Right atrium auricular region (tissue), 2 donors: ENCODE results near the gene ST7. TPM values are rescaled to one million over a fixed set of nuclear protein-coding genes. Genes with fewer than 3 reads are reported as not detected.

Experiments
- DNase-seq: peaks from one replicate; pipeline ENCODE4 v3.0.0-alpha.2; 2019; ENCODE audit warnings: low spot score
- H3K27ac ChIP-seq, 2 donors: fragments of 200-600 bp; sonication (generic); 1 replicate in 1 of 2; 2 replicates in 1 of 2; pipeline ENCODE4 v1.5.1; 2016 to 2019
- H3K27me3 ChIP-seq, 2 donors: fragments of 200-600 bp; sonication (generic); one replicate each; pipeline versions ENCODE4 v1.5.1 to v1.6.0; 2017 to 2019
- H3K36me3 ChIP-seq: fragments of 200-600 bp; sonication (generic); one replicate; pipeline ENCODE4 v1.5.1; 2016
- H3K4me1 ChIP-seq, 2 donors: fragments of 200-600 bp; sonication (generic); one replicate each; pipeline versions ENCODE4 v1.5.1 to v1.6.0; 2017 to 2019
- H3K4me3 ChIP-seq, 2 donors: fragments of 200-600 bp; sonication (generic); 1 replicate in 1 of 2; 2 replicates in 1 of 2; pipeline ENCODE4 v1.5.1; 2017 to 2019; ENCODE audit warnings: mild to moderate bottlenecking in 1 of 2, moderate library complexity in 1 of 2
- H3K9me3 ChIP-seq, 2 donors: fragments of 200-600 bp; sonication (generic); one replicate each; pipeline ENCODE4 v1.5.1; 2019
- total RNA-seq, 2 donors: library from RNA; depleted of rRNA; stranded (reverse); fragments of >200 nt; gene quantifications; one replicate each; pipeline ENCODE4 v1.1.0, GENCODE V29; 2016
- TF ChIP-seq, protein P1 (sequence below), 2 donors: fragments of 200-600 bp; sonication (generic); IDR thresholded peaks; one replicate each; pipeline ENCODE4 v1.5.1; 2019; ENCODE audit warnings: antibody characterized with exemption in 2 of 2

The ST7 gene
- total RNA-seq, 2 donors from 2014 or later = 45.4 to 48.1 TPM

DNA sequence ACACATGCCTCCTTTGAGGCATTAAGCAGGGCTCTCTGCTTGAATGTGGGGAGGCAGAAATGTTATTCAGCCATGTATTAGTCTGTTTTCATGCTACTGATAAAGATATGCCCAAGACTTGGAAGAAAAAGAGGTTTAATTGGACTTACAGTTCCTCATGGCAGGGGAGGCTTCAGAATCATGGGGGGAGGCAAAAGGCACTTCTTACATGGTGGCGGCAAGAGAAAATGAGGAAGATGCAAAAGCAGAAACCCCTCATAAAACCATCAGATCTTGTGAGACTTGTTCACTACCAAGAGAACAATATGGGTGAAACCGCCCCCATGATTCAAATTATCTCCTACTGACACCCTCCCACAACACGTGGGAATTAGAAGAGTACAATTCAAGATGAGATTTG, 37.9 kb downstream of the ST7 start:
- DNase-seq = no peak
- H3K27ac ChIP-seq = no peak overlapping the region
- H3K4me1 ChIP-seq = no peaks in the 10 kb centered on the region
- TF ChIP-seq, protein P1, sequence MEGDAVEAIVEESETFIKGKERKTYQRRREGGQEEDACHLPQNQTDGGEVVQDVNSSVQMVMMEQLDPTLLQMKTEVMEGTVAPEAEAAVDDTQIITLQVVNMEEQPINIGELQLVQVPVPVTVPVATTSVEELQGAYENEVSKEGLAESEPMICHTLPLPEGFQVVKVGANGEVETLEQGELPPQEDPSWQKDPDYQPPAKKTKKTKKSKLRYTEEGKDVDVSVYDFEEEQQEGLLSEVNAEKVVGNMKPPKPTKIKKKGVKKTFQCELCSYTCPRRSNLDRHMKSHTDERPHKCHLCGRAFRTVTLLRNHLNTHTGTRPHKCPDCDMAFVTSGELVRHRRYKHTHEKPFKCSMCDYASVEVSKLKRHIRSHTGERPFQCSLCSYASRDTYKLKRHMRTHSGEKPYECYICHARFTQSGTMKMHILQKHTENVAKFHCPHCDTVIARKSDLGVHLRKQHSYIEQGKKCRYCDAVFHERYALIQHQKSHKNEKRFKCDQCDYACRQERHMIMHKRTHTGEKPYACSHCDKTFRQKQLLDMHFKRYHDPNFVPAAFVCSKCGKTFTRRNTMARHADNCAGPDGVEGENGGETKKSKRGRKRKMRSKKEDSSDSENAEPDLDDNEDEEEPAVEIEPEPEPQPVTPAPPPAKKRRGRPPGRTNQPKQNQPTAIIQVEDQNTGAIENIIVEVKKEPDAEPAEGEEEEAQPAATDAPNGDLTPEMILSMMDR (IDR thresholded peaks at IDR 0.05) = no peak
- no peaks in the 10 kb centered on the region for H3K36me3 ChIP-seq
- H3K27me3 ChIP-seq = no peaks in the 10 kb centered on the region
- no peak overlapping the region for H3K4me3 ChIP-seq
- no peaks in the 10 kb centered on the region for H3K9me3 ChIP-seq

DNA sequence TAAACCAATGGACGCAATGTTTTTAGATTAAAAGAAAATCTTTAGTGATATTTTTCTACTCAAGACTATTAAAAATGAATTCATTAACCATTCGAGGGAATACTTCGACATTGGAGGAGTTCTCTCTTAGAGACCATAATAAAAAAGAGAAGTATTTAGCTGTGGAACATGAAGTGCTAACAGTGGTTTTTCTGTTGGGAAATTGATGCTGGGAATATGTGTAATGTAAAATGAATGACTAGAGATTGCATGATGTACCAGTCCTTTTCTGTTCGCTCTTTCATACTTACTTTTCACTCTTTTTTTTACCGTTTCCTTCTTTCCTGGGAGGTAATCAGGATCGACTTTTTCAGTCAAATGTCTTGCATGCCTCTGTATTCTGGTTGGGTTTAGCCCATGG, 41.3 kb downstream of the ST7 start:
- H3K36me3 ChIP-seq = no peaks in the 10 kb centered on the region
- no peak overlapping the region for H3K4me3 ChIP-seq
- no peaks in the 10 kb centered on the region for H3K27me3 ChIP-seq
- H3K9me3 ChIP-seq = no peaks in the 10 kb centered on the region
- TF ChIP-seq, protein P1 (IDR thresholded peaks at IDR 0.05) = no peak
- H3K4me1 ChIP-seq = no peaks in the 10 kb centered on the region
- DNase-seq = no peak
- H3K27ac ChIP-seq = no peak overlapping the region

DNA sequence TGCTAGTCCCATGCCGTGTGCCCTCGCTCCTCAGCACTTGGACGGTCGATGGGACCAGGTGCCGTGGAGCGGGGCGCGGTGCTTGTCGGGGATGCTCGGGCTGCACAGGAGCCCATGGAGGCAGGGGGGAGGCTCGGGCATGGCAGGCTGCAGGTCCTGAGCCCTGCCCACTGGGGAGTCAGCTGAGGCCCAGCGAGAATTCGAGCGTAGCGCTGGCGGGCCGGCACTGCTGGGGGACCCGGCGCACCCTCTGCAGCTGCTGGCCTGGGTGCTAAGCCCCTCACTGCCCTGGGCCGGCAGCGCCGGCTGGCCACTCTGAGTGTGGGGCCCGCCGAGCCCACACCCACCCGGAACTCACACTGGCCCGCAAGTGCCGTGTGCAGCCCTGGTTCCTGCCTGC, 44.7 kb downstream of the ST7 start:
- TF ChIP-seq, protein P1 (IDR thresholded peaks at IDR 0.05) = no peak
- no peaks in the 10 kb centered on the region for H3K9me3 ChIP-seq
- H3K36me3 ChIP-seq = no peaks in the 10 kb centered on the region
- H3K4me1 ChIP-seq = no peaks in the 10 kb centered on the region
- H3K27me3 ChIP-seq = no peaks in the 10 kb centered on the region
- H3K4me3 ChIP-seq = no peak overlapping the region
- no peak overlapping the region for H3K27ac ChIP-seq
- DNase-seq = no peak

DNA sequence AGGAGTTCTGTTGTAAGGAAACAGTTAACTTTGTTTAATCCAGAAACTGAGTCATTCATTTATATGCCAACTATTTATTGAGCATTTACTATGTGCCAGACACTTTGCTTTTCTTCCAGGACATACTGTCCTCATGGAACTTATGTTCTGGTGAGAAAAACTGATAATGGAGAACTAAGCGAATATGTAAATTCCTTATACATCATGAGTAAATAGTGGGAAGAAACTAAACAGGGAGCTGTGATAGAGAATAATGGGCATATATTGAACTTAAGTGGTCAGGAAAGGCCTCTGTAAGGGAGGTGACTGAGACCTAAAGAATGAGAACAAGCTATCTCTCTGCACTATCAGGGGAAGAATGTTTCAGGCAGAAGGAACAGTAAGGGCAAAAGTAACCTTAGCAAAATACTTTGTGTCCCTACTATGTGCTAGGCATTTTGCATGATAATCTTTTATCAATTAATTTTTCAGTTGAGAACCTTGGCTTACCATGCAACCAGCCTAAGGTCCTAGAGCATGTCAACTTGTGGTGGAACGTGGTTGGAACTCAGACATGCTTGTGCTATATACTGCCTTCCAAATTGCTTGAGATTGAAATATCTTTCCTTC, 45.4 kb downstream of the ST7 start:
- no peak overlapping the region for H3K27ac ChIP-seq
- H3K4me1 ChIP-seq = no peaks in the 10 kb centered on the region
- no peaks in the 10 kb centered on the region for H3K27me3 ChIP-seq
- H3K9me3 ChIP-seq = no peaks in the 10 kb centered on the region
- no peak overlapping the region for H3K4me3 ChIP-seq
- DNase-seq = no peak
- TF ChIP-seq, protein P1 (IDR thresholded peaks at IDR 0.05) = no peak
- no peaks in the 10 kb centered on the region for H3K36me3 ChIP-seq

DNA sequence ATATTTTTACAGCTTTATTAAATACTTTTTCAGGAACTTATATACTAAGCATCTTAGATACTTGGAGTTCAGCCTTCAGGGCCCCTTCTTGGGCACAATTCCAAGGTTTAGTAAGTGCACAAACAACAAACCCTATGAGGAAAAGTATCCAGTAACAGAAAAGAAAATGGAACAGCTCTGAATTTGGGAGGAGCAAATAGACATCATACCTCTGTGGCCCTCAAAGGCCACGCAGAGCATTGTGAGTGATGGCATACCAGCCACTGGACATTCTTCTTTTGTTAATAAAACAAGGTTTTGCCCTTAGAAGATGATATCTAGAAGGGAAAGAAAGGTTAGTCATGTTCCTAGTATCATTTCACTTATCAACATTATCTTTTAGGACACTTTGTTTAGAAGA, 46.0 kb downstream of the ST7 start:
- H3K4me1 ChIP-seq = no peaks in the 10 kb centered on the region
- no peaks in the 10 kb centered on the region for H3K27me3 ChIP-seq
- TF ChIP-seq, protein P1 (IDR thresholded peaks at IDR 0.05) = no peak
- DNase-seq = no peak
- H3K4me3 ChIP-seq = no peak overlapping the region
- no peaks in the 10 kb centered on the region for H3K36me3 ChIP-seq
- no peaks in the 10 kb centered on the region for H3K9me3 ChIP-seq
- no peak overlapping the region for H3K27ac ChIP-seq

DNA sequence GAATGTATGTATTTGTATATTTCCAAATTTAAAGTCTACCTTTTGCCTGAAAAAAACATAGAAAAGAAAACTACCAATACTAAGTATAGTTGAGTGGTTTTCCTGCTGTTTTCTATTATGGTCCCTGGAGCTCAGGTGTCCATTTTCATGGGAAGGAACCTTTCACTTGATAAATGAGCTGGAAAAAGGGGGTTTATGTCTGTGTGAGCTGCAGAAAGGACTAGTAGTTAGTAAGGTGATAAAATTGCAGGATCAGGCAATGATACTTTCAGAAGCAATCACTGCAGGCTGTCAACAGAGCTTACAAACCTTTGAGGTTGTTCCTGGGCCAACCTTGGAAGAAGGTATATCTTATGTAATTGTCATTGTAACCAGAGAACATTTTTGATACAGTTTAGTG, 48.0 kb downstream of the ST7 start:
- H3K36me3 ChIP-seq = no peaks in the 10 kb centered on the region
- no peak for DNase-seq
- no peaks in the 10 kb centered on the region for H3K4me1 ChIP-seq
- H3K4me3 ChIP-seq = no peak overlapping the region
- no peaks in the 10 kb centered on the region for H3K27me3 ChIP-seq
- H3K27ac ChIP-seq = no peak overlapping the region
- no peaks in the 10 kb centered on the region for H3K9me3 ChIP-seq
- TF ChIP-seq, protein P1 (IDR thresholded peaks at IDR 0.05) = no peak
